Vagina (tissue), 2 donors: ENCODE data around the gene TCF3.

Experiments used
- POLR2A ChIP-seq, 2 donors: fragments of 450-650 bp; IDR thresholded peaks; one replicate each; pipeline ENCODE4 v1.6.1; 2017; ENCODE audit warnings: antibody characterized with exemption in 2 of 2, mild to moderate bottlenecking in 2 of 2, moderate library complexity in 2 of 2
- TF ChIP-seq, protein P1 (sequence below), 3 experiments: fragments of 450-650 bp in 2 of 3; fragments of 200-600 bp in 1 of 3; sonication (generic) in 1 of 3; IDR thresholded peaks; one replicate each; pipeline ENCODE4 v1.5.1; 2017 to 2019; ENCODE audit warnings: antibody characterized with exemption in 3 of 3, mild to moderate bottlenecking in 2 of 3, moderate library complexity in 2 of 3

GRCh38 chr19:1566392-1567115 is 85.9 kb downstream of the TCF3 start:
- TF ChIP-seq, protein P1, sequence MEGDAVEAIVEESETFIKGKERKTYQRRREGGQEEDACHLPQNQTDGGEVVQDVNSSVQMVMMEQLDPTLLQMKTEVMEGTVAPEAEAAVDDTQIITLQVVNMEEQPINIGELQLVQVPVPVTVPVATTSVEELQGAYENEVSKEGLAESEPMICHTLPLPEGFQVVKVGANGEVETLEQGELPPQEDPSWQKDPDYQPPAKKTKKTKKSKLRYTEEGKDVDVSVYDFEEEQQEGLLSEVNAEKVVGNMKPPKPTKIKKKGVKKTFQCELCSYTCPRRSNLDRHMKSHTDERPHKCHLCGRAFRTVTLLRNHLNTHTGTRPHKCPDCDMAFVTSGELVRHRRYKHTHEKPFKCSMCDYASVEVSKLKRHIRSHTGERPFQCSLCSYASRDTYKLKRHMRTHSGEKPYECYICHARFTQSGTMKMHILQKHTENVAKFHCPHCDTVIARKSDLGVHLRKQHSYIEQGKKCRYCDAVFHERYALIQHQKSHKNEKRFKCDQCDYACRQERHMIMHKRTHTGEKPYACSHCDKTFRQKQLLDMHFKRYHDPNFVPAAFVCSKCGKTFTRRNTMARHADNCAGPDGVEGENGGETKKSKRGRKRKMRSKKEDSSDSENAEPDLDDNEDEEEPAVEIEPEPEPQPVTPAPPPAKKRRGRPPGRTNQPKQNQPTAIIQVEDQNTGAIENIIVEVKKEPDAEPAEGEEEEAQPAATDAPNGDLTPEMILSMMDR (IDR thresholded peaks at IDR 0.05): no peak
- TF ChIP-seq POLR2A (IDR thresholded peaks at IDR 0.05): peak in 1 of 2 donors; percentile 57
